Transverse colon (tissue), 4 donors: ENCODE data around the gene PNCK. TPM values are rescaled to one million over a fixed set of nuclear protein-coding genes. Genes with fewer than 3 reads are reported as not detected.

Experiments used
- DNase-seq: peaks from one replicate; pipeline ENCODE4 v3.0.0-alpha.2; 2019
- H3K27ac ChIP-seq, 4 donors: fragments of 200-600 bp; sonication (generic); 2 replicates each; pipeline ENCODE4 v1.5.1; 2016 to 2018; ENCODE audit warnings: inconsistent platforms in 4 of 4
- H3K27me3 ChIP-seq: fragments of 200-600 bp; sonication (generic); 2 replicates; pipeline ENCODE4 v1.5.1; 2017; ENCODE audit warnings: inconsistent platforms
- H3K36me3 ChIP-seq, 4 donors: fragments of 200-600 bp; sonication (generic); 2 replicates each; pipeline ENCODE4 v1.5.1; 2017 to 2019; ENCODE audit warnings: inconsistent platforms in 4 of 4
- H3K4me1 ChIP-seq, 4 donors: fragments of 200-600 bp; sonication (generic); 2 replicates each; pipeline ENCODE4 v1.5.1; 2017 to 2020; ENCODE audit warnings: inconsistent platforms in 4 of 4
- H3K4me3 ChIP-seq, 4 donors: fragments of 200-600 bp; sonication (generic); 1 replicate in 1 of 4; 2 replicates in 3 of 4; pipeline versions ENCODE4 v1.5.1 to v1.6.1; 2017 to 2019; ENCODE audit warnings: inconsistent platforms in 4 of 4
- H3K9me3 ChIP-seq, 2 donors: fragments of 200-600 bp; sonication (generic); 2 replicates each; pipeline ENCODE4 v1.5.1; 2017 to 2019; ENCODE audit warnings: inconsistent platforms in 2 of 2
- CTCF ChIP-seq, 5 experiments: fragments of 200-600 bp in 3 of 5; fragments of 450-650 bp in 2 of 5; sonication (generic) in 3 of 5; IDR thresholded peaks; 1 replicate in 2 of 5; 2 replicates in 3 of 5; pipeline ENCODE4 v1.5.1; 2016 to 2017; ENCODE audit warnings: antibody characterized with exemption in 5 of 5, inconsistent platforms in 3 of 5, mild to moderate bottlenecking in 2 of 5, moderate library complexity in 1 of 5
- EP300 ChIP-seq: sonication (generic); formaldehyde crosslinking; IDR thresholded peaks from one replicate; pipeline ENCODE4 v1.6.1; 2017; ENCODE audit warnings: antibody characterized with exemption, low read depth
- POLR2A ChIP-seq: fragments of 450-650 bp; IDR thresholded peaks from one replicate; pipeline ENCODE4 v1.6.1; 2016; ENCODE audit warnings: antibody characterized with exemption, mild to moderate bottlenecking, moderate library complexity
- POLR2AphosphoS5 ChIP-seq, 3 donors: sonication (generic); formaldehyde crosslinking; IDR thresholded peaks; one replicate each; pipeline ENCODE4 v1.6.1; 2016; ENCODE audit warnings: antibody characterized with exemption in 3 of 3
- WGBS, 2 donors: methylation state at CpG; one replicate each; pipeline ENCODE4 v1.1.5; 2018; ENCODE audit warnings: low coverage in 1 of 2; 5-methylcytosine and 5-hydroxymethylcytosine counted together
- in situ Hi-C, 4 donors: fragments of 200-750 bp; cut with MboI; loops; one replicate each; pipeline versions ENCODE4 v1.15.0 to v1.15.1; 2017; ENCODE audit warnings: low sequenced_read_pairs in 3 of 4, low pct_ligation_motif_present in 1 of 4, low pct_unique_long_range_greater_than_20kb in 1 of 4
- intact Hi-C: fragments of 100-400 bp; cut with DNase I; formaldehyde crosslinking; loops from one replicate; pipeline ENCODE4 v1.15.1; 2023; ENCODE audit warnings: low total_unique reads
- total RNA-seq, 4 donors: library from RNA; depleted of rRNA; stranded (reverse); fragments of >200 nt; gene quantifications; one replicate each; pipeline ENCODE4 v1.1.0, GENCODE V29; 2016

PNCK gene
- total RNA-seq, 4 donors from 2014 or later, result 6.5 to 74.4 (median 7.9) TPM; not detected in 1

GRCh38 chrX:153634832-153635231, 38.8 kb downstream of the PNCK start:
- DNase-seq, result no peak
- Histone ChIP-seq H3K27ac (no peak overlapping the region), H3K36me3 (no peaks in the 10 kb centered on the region), H3K4me1 (no peaks in the 10 kb centered on the region), H3K9me3 (no peaks in the 10 kb centered on the region), H3K4me3 (no peak overlapping the region), H3K27me3 (no peaks in the 10 kb centered on the region)
- TF ChIP-seq CTCF (IDR thresholded peaks at IDR 0.05) (no peak), EP300 (no peak), POLR2A (no peak), POLR2AphosphoS5 (IDR thresholded peaks at IDR 0.05) (no peak)
- WGBS, 2 donors, result 70% methylated on average over 15 of the region's 15 CpGs; no CpG with 5 or more reads in 1 of the 2 donors
- in situ Hi-C loops, result no loop called here
- intact Hi-C loops, result no loop called here

- H3K36me3 ChIP-seq, result no peaks in the 10 kb centered on the region
- H3K27ac ChIP-seq, result no peak overlapping the region
- 90% methylated on average over 9 of the region's 9 CpGs; no CpG with 5 or more reads in 1 of the 2 donors for WGBS, 2 donors
- in situ Hi-C loops (no loop called here), intact Hi-C loops (no loop called here)
- H3K4me1 ChIP-seq, result no peaks in the 10 kb centered on the region
- no peaks in the 10 kb centered on the region for H3K27me3 ChIP-seq
- DNase-seq, result no peak
- TF ChIP-seq POLR2A (no peak), EP300 (no peak), POLR2AphosphoS5 (IDR thresholded peaks at IDR 0.05) (no peak), CTCF (IDR thresholded peaks at IDR 0.05) (no peak)
- no peaks in the 10 kb centered on the region for H3K9me3 ChIP-seq
- H3K4me3 ChIP-seq, result no peak overlapping the region
Observed at GRCh38 chrX:153634236-153634635, 39.4 kb downstream of the PNCK start.

- no peaks in the 10 kb centered on the region for H3K36me3 ChIP-seq
- in situ Hi-C loops (no loop called here), intact Hi-C loops (no loop called here)
- no peak for DNase-seq
- H3K9me3 ChIP-seq, result no peaks in the 10 kb centered on the region
- no peaks in the 10 kb centered on the region for H3K4me1 ChIP-seq
- no peak overlapping the region for H3K27ac ChIP-seq
- no peaks in the 10 kb centered on the region for H3K27me3 ChIP-seq
- TF ChIP-seq POLR2A, result no peak
- no peak for TF ChIP-seq EP300
- TF ChIP-seq POLR2AphosphoS5 (IDR thresholded peaks at IDR 0.05), result no peak
- no peak for TF ChIP-seq CTCF (IDR thresholded peaks at IDR 0.05)
- no peak overlapping the region for H3K4me3 ChIP-seq
- whole genome bisulfite sequencing, 2 donors, result 74% methylated on average over 14 of the region's 15 CpGs; no CpG with 5 or more reads in 1 of the 2 donors
Observed at GRCh38 chrX:153633607-153634180, 39.9 kb downstream of the PNCK start.

GRCh38 chrX:153633048-153633447, 40.6 kb downstream of the PNCK start:
- in situ Hi-C loops, result no loop called here
- no peaks in the 10 kb centered on the region for H3K27me3 ChIP-seq
- DNase-seq, result no peak

More at GRCh38 chrX:153633048-153633447, 40.6 kb downstream of the PNCK start:
- Histone ChIP-seq H3K4me1 (no peaks in the 10 kb centered on the region), H3K36me3 (no peaks in the 10 kb centered on the region), H3K9me3 (no peaks in the 10 kb centered on the region), H3K27ac (no peak overlapping the region), H3K4me3 (no peak overlapping the region)
- intact Hi-C loops, result no loop called here
- WGBS, 2 donors, result 91% methylated on average over 14 of the region's 14 CpGs; no CpG with 5 or more reads in 1 of the 2 donors
- TF ChIP-seq POLR2AphosphoS5 (IDR thresholded peaks at IDR 0.05) (no peak), EP300 (no peak), POLR2A (no peak), CTCF (IDR thresholded peaks at IDR 0.05) (no peak)
